KOPT-K1 (cell line): ENCODE data around the gene FUT7.

Experiments used
- H3K27ac ChIP-seq: fragments of 200-600 bp; sonication (generic); 2 replicates; pipeline ENCODE4 v1.5.1; 2016; ENCODE audit warnings: antibody characterized with exemption, mild to moderate bottlenecking, low read depth, low read length; ENCODE audit not compliant: poor library complexity, severe bottlenecking
- H3K36me3 ChIP-seq: fragments of 200-600 bp; sonication (generic); 2 replicates; pipeline ENCODE4 v1.5.1; 2017; ENCODE audit warnings: antibody characterized with exemption, mild to moderate bottlenecking, low read length, moderate library complexity; ENCODE audit not compliant: insufficient read depth
- H3K9me3 ChIP-seq: fragments of 200-600 bp; sonication (generic); 2 replicates; pipeline ENCODE4 v1.5.1; 2017; ENCODE audit warnings: antibody characterized with exemption, low read length, mild to moderate bottlenecking; ENCODE audit not compliant: insufficient read depth, poor library complexity, severe bottlenecking

The FUT7 gene

DNA sequence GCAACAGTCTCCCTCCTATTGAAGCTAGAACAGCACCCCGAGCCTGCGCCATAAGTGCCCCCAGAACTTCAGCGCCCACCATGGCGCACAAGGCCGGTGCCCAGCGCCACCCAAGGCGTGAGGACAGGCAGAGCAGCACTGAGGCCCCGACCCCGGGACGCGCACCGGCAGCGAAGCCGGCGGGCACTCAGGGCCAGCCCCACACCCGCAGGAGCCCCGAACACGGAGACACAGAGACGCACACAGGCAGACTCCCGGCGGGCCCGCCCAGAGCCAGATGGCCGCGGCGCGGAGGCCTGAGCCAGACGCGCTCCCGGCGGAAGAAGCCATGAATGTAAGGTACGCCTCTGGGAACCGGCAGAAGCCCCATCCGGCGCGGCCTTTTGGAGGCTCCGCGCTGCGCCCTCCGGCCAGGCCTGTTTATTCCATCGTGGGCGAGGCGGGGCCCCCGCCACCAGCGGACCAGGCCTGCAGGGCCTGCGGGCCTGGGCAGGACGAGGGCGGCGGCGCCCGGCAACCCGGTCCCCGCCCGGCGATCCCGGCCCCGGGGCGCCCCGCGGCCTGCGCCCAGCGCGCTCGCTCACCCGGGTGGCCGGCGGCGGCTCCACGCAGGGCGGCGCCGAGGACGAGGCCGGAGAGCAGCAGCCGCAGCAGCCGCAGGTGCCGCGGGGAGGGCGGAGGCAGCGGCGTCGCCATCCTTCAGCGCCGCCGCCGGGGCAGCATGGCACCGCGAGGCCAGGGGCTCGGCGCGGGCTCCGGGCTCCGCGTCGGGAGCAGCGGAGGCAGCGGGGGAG, 13.6 kb upstream of the FUT7 start:
- H3K9me3 ChIP-seq: no peaks in the 10 kb centered on the region
- no peaks in the 10 kb centered on the region for H3K36me3 ChIP-seq
- no peak overlapping the region for H3K27ac ChIP-seq

DNA sequence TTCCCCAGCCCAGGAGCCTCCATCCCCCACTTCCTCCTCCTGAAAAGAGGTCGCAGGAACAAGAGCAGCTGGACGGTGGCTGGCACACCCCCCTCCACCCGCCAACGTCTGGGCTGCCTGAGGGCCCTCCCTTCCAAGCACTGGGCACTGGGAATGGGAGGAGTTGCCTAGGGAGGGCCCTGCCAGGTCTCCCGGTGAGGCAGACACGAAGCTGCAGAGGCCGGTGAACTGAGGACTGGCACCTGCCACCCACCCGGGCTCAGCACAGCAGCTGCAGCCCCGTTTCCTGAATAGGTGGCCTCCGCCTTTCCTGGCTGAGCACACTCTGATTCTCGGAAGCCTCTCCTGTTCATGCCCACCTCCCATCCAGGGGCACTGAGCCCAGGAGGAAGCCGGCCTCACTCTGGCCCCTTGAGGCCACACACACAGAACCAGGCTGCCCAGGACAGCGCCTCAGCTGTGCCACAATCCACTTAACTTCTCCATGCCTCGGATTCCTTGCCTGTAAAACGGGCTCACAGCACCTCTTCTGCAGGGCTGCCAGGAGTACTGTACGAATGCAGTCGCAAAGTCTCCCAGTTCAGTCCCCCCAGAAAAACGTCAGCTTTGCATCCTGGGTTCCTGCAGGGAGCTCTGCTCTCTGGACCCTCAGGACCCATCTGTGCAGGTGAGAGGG, 12.8 kb upstream of the FUT7 start:
- Histone ChIP-seq H3K9me3 (no peaks in the 10 kb centered on the region), H3K36me3 (no peaks in the 10 kb centered on the region), H3K27ac (no peak overlapping the region)

DNA sequence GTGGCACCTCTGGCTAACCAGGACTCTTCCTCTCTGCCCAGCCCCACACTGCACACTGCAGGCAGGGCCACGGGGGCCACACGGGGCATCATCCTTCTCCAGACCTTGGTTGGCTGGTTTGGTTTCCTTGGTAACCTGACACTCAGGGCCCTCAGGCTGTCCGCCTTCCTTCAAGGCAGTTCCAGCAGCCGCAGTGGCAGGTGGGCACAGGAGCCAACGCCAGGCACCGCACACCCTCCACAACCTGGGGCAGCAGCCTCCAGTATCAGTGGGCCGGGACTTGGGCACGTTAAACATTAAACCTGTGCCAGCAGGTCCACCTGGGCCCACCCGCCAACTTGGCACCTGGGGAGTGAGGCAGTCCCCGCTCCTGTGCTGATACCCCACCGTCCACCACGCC, 12.1 kb upstream of the FUT7 start:
- Histone ChIP-seq H3K27ac (no peak overlapping the region), H3K9me3 (no peaks in the 10 kb centered on the region), H3K36me3 (no peaks in the 10 kb centered on the region)

DNA sequence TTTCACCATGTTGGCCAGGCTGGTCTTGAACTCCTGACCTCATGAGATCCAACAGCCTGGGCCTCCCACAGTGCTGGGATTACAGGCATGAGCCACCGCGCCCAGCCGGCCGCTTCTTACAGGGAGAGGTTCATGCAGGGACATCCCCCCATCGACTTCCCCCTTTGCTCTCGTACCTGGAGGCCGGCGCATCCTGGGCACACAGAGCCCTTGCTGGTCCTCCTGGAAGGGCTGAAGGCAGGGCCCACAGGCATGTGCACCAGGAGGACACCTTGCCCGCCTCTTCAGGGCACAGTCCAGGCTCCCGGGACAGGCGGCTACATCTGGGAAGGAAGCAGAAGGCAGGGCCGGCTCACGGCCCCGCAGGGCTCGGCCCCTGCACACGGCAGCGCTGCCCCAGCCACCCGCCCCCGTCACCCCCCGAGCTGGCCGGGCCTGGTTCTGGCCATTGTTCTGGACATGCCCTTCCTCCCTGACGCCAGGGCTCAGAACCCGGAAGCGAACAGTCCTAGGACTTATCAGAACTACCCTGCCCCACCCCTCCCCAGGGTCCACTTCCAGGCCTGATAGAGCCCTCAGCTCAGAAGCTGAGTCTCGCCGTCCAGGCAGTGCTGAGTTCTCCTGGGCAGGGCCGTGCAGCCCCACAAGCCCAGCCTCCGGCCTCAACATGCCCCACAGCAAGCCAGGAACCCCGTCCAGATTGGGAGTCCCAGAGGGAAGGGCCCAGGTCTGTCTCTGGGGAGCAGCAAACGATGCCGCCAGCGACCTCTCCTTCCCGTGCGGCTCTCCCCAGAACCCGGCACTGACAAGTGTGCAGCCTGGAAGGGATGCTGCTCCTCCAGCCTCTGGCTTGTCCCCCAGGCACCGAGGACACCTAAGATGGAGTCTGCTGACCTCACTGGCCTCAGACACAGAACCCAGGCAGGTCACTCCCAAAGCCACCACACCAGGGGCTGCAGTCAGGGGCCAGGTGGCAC, 11.2 kb upstream of the FUT7 start:
- Histone ChIP-seq H3K9me3 (no peaks in the 10 kb centered on the region), H3K27ac (no peak overlapping the region), H3K36me3 (no peaks in the 10 kb centered on the region)

DNA sequence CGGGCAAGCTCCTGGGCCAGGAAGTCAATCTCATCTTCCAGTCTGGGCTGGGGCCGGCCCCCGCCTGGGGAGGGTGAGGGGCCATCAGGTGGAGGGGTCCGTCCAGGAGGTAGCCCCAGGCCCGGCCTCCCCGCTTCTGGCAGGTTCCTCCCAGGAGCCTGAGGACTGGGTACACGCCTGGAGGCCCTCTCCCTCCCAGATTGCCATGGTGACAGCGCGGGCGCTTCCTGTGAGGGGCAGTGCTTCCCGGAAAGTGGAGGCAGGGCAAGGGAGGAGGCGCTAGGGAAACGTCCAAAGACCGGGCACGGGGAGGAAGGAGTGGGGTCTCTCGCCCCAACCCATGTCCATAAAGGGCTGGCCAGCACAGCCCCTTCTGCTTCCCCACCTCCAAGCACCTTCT, 9.2 kb upstream of the FUT7 start:
- Histone ChIP-seq H3K36me3 (no peaks in the 10 kb centered on the region), H3K27ac (no peak overlapping the region), H3K9me3 (no peaks in the 10 kb centered on the region)

DNA sequence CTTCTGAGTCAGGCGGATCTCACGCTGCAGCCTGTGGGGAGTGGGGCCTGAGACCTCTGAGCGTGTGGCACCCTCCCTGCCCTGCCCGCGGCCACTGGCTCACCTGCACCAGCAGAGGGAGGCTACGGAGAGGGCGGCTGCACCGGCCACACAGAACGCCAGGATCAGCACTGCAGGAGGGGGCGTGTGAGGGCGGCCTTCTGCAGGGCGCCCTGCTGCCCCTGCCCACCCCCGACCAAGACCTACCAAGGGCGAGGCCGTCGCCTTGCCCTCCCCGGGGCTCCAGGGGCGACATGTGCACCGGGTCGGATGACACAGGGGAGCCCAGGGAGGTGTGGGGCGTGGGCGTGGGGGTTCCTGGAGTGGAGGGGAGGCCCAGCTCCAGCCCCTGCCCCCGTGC, 8.7 kb upstream of the FUT7 start:
- Histone ChIP-seq H3K9me3 (no peaks in the 10 kb centered on the region), H3K36me3 (no peaks in the 10 kb centered on the region), H3K27ac (no peak overlapping the region)

DNA sequence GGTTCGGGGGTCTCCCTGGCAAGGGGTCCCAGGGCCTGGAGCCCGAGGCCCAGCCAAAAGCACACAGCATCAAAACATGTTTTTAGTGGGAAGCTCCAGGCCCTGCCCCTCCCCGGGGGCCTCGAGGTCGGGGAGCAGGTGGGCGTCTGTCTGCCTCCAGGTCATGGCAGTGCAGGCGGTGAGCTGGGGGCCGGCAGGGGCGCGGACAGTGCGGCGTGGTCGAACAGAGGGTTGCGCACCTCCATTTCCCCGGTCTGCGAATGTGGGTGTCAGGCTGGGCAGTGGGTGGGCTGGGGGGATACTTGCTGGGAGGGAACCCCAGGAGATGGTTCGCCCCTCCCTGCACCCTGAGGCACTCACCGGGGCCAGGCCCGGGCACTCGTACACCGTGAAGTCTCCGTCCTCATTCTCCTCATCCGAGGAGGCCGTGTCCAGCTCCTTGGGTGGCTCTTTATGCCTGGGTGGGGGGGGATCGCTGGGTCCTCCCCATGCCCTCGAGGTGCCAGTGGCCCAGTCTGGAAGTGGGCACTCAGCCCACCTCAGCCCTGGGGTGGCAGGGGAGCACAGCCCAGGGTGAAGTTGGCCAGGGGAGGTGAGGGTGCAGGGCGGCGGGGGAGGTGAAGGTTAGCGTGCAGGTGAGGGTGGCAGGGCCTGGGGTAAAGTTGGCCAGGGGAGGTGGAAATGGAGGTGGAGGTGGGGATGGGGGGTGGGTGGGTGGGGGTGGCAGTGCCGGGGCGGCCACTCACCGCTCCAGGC, 7.9 kb upstream of the FUT7 start:
- Histone ChIP-seq H3K9me3 (no peaks in the 10 kb centered on the region), H3K27ac (no peak overlapping the region), H3K36me3 (no peaks in the 10 kb centered on the region)

DNA sequence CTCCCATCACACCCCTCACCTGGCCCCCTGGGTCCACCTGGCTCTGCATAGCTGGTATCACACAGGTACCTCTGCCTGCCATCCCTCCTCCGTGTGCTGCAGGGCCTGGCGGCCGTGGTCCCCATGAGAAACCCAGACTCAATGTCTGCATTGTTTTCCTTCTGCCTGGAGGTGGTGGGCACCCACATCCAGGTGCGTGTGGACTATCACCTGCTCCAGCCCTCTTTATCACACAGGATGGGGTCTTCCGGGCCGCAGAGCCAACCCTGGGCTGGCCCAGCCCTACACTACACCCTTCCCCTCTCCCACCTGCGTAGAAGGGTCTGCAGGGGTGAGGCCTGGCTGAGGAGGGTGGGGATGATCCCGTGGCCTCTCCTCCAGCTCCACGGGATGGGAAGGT, 7.0 kb upstream of the FUT7 start:
- Histone ChIP-seq H3K36me3 (no peaks in the 10 kb centered on the region), H3K27ac (no peak overlapping the region), H3K9me3 (no peaks in the 10 kb centered on the region)

DNA sequence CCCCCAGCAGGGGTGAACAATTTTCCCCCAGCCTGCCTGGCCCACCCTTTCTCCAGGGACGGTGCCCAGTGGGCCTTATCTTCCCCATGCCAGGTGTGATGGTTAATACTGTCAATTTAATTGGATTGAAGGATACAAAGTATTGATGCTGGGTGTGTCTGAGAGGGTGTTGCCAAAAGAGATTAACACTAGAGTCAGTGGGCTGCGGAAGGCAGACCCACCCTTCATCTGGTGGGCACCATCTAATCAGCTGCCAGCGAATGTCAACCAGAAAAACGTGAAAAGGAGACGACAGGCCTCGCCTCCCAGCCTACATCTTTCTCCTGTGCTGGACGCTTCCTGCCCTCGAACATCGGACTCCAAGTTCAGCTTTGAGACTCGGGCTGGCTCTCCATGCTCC, 5.6 kb upstream of the FUT7 start:
- H3K27ac ChIP-seq: no peak overlapping the region
- H3K36me3 ChIP-seq: no peaks in the 10 kb centered on the region
- no peaks in the 10 kb centered on the region for H3K9me3 ChIP-seq

DNA sequence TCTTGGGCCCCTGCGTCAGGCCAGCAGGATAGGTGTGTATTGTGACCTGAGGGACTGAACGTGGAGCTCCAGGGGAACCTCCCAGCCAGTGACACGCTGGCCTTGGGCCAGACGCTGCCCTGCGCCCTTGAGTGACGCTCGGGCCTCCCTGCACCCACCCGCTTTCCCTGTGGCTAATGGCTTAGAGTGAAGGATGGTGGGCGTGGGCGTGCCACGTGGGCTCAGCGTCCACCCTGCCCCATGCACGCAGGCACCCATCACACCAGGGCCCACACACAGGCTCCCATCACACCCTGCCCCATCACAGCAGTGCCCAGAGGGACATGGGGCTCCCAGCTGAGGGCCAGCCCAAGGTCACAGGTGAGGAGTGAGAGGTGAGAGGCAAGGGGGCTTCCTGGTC, 5.1 kb upstream of the FUT7 start:
- H3K9me3 ChIP-seq: no peaks in the 10 kb centered on the region
- H3K36me3 ChIP-seq: no peaks in the 10 kb centered on the region

DNA sequence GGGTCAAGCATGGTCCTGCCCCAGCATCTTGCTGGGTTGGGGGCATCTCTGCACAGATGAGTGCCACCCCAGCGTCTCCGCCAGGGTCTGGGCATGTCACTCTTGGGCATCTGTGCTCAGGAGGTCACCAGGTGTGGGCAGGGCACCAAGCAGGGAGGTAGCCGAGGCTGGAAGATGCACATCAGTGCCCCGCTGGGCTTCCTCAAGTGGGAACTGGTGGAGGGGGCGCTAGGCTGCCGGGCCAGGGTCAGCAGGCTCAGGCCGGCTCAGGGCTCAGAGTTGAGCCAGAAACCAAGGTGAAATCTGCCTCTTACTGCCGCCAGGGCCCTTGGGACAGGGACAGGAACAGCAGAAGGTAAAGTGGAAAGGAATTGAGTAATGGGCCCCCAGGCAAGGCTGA, 4.0 kb upstream of the FUT7 start:
- Histone ChIP-seq H3K27ac (no peak overlapping the region), H3K36me3 (no peaks in the 10 kb centered on the region), H3K9me3 (no peaks in the 10 kb centered on the region)

More for the DNA sequence above, 5.1 kb upstream of the FUT7 start:
- H3K27ac ChIP-seq: no peak overlapping the region

DNA sequence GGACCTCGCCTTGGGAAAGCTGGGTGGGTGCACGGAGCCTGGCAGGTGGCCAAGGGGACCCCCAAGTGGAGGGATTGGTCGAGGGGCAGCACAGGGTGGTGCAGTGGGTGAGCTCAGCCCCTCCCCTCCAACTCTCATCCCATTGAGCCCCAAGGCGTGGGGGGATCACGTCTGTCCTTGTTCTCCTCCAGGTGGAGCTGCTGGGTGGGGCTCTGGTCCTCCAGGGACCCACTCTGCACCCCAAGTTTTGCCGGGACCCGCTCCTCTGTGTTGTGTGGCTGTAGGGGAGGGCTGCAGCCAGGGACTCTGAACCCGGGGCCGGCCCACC, 3.6 kb upstream of the FUT7 start:
- Histone ChIP-seq H3K9me3 (no peaks in the 10 kb centered on the region), H3K27ac (no peak overlapping the region), H3K36me3 (no peaks in the 10 kb centered on the region)

DNA sequence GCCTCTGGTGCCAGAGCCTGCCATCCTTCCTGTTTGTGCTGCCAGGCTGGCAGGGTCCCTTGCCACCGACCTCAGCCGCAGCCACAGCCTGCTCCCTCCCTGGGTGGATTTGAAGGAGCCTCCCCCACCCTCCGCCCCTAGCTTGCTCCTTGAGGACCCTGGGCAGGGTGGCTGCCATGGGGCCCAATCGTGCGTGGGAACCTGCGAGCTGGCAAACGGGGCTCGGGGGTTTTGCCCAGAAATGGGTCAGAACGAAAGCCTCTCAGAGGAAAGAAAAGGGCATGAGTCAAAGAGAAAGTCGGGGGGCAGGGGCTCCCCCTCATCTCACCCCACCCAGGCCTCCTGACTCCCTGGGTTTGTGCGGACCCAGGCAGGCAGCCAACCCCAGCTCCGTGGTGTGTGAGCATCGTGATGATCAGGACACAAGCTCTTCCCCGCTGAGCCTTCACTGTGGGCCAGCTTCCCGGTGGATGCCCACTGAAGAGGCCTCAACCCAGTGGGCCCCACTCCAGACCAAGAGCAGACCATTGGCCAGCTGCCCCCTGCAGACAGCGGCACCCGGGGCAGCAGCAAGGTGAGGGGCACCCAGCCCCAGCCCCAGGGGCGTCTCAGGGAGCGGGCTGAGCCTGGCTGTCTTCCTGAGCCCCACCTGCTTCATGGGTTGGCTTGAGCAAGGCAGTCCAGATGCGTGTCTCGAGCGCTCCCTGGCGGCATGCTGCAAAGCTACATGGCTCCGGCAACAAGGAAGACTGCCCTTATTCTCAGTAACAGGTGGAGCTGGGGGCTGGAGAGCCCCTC, 3.0 kb upstream of the FUT7 start:
- H3K36me3 ChIP-seq: no peaks in the 10 kb centered on the region
- H3K9me3 ChIP-seq: no peaks in the 10 kb centered on the region
- no peak overlapping the region for H3K27ac ChIP-seq

DNA sequence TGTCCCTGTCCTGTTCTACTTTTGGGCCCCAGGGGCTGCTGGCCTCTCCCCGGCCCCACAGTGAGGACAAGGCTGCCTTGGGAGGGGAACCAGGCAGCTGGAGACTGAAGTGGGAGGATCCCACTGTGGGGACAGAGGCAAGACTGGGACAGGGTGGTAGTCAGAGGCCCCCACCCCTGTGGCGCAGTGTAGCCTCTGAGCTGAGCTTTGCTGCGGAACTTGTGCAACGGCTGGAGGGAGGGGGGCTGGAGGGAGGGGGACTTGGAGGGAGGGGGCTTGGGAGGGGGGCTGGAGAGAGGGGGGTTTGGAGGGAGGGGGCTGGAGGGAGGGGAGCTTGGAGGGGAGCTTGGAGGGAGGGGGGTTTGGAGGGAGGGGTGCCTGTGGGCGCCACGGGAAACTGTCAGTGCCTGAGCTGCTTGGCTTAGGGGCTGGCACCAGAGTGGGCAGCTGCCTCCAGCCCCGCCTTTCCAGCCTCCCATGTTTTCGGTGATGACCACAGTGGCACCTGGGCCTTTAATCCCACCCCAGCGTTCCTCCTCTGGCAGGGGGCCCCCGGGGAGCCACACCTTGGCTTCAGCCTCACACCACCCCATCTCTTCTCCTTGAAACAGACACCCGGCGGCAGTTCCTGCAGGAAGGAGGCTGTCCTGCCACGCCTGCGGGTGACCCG, 2.3 kb upstream of the FUT7 start:
- Histone ChIP-seq H3K27ac (no peak overlapping the region), H3K36me3 (no peaks in the 10 kb centered on the region), H3K9me3 (no peaks in the 10 kb centered on the region)
